Measurements from ENCODE around the gene CTNS.
A peak's percentile ranks its signal among the peaks of the same experiment; 100 is the strongest.

CTNS gene

DNA sequence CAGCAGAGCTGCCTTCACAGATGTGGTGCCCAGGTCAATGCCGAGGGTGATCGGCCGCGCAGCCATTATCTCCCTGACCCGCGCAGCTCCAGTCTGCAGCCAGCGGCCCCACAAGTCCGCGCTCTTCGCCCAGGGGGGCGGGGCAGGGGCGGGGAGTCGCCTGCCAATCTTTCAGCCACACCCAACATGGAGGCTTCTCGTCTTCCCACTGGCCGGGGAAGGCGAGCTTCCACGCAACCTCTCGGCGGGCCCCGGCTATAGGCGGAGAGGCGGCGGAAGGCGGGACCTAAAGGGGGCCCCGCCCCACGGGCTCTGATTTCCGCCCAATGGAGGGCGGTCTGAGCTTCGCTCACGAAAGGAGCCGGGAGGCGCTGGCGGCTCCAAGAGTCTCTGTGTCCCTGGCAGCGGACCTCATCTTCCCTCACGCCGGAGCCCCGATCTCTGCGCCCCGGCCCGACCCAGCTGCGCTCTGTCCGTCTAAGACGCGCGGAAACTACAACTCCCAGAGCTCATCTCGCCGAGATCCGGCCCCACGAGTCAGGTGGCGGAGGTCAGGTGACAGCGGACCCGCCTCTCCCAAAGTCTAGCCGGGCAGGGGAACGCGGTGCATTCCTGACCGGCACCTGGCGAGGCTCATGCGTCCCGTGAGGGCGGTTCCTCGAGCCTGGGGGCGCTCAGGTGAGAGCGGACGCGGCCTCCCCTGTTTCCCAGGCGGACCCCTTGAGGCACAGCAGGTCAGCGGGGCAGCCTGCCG lies at the start of gene CTNS, which contains the start of gene SHPK:
Gene CTNS (plus strand): TSS at position 607 of the 754 bp plus-strand sequence. CDS start 3,447 bp downstream, outside the sequence.
Gene SHPK (minus strand): TSS at position 97 of the 754 bp plus-strand sequence. CDS start 31 bp downstream, at position 66.
- peak; percentile 85 for DNase-seq (ENCODE audit: low read depth)
- peak within 1 kb of the TSS; percentile 94 for H3K4me3 ChIP-seq (ENCODE audit: low read depth, low read length)
- TF ChIP-seq, protein P1, sequence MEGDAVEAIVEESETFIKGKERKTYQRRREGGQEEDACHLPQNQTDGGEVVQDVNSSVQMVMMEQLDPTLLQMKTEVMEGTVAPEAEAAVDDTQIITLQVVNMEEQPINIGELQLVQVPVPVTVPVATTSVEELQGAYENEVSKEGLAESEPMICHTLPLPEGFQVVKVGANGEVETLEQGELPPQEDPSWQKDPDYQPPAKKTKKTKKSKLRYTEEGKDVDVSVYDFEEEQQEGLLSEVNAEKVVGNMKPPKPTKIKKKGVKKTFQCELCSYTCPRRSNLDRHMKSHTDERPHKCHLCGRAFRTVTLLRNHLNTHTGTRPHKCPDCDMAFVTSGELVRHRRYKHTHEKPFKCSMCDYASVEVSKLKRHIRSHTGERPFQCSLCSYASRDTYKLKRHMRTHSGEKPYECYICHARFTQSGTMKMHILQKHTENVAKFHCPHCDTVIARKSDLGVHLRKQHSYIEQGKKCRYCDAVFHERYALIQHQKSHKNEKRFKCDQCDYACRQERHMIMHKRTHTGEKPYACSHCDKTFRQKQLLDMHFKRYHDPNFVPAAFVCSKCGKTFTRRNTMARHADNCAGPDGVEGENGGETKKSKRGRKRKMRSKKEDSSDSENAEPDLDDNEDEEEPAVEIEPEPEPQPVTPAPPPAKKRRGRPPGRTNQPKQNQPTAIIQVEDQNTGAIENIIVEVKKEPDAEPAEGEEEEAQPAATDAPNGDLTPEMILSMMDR (IDR thresholded peaks at IDR 0.05; ENCODE audit: control insufficient read depth, extremely low read depth, insufficient read depth): no peak

DNA sequence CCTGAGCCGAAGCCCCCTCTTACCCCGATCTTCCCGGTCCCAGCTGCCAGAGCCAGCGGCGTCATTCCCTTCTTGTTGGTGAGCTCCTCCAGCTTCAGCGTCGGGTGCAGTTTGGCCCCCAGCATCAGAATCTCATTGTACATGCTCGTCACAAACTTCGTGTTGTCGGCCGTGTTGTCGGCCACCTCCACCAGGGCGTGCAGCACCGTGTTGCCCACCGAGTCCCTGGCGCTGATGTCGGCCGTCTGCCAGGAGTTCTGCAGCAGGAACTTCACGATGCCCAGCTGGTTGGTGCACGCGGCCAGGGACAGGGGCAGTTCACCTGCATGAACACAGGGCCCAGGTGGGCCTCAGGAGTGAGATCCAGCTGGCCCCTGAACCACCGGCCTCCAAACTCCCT lies 46.8 kb upstream of the CTNS start:
- DNase-seq (ENCODE audit: low read depth): no peak
- H3K4me3 ChIP-seq (ENCODE audit: low read depth, low read length): no peak overlapping the region
- TF ChIP-seq, protein P1 (IDR thresholded peaks at IDR 0.05; ENCODE audit: control insufficient read depth, extremely low read depth, insufficient read depth): no peak

GRCh38 chr17:3590231-3590630 lies 46.3 kb upstream of the CTNS start:
- H3K4me3 ChIP-seq (ENCODE audit: low read depth, low read length): no peak overlapping the region
- TF ChIP-seq, protein P1 (IDR thresholded peaks at IDR 0.05; ENCODE audit: control insufficient read depth, extremely low read depth, insufficient read depth): no peak
- DNase-seq (ENCODE audit: low read depth): no peak

DNA sequence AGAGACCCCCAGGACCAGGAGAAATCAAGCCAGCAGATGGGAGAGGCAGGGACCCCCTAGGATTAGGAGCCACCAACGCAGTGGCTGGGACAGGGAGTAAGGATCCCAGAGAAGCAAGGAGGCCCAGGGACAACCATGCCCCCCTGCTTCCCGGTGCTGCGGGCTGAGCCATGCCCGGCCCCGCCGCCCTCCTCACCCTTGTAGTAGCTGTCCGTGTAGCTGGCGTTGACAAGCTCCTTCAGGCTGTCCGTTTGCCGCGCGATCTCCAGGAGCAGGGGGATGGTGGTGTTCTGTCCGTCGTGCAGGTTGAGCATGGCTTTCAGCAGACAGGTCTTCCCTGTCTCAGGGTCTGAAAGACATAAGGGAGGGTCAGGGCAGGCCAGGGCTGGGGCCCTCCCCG lies 45.8 kb upstream of the CTNS start:
- no peak for DNase-seq (ENCODE audit: low read depth)
- TF ChIP-seq, protein P1 (IDR thresholded peaks at IDR 0.05; ENCODE audit: control insufficient read depth, extremely low read depth, insufficient read depth): no peak
- H3K4me3 ChIP-seq (ENCODE audit: low read depth, low read length): no peak overlapping the region

DNA sequence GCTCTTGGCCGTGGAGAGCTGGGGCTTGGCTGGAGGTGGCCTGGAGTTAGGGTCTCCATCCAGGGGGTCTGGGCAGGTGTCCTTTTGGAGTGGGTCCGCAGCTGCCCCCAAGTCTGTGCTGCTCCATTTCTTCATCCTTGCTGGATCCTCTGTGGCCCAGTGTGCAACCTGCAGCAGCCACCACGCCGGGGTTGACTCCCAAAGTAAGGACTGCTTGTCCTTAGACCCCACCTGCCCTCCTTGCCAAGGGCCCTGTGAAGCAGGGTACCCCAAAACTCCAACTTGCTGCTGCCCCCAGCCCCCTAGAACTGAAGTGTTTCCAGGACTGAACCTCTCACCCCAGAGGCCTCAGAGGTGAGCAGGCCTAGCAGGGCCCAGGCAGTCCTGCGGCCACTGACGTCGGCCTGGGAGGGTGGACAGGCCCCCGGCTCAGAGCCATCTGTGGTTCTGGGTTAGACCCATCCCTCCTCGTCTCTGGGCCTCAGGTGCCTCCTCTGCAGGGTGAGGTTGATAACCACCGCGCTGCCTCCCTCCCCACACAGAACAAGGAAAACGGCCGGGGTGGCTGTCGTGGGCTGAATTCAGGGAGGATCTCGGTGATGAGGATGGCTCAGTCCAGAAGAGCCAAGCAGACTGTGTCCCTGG lies 44.2 kb upstream of the CTNS start:
- DNase-seq (ENCODE audit: low read depth): no peak
- no peak overlapping the region for H3K4me3 ChIP-seq (ENCODE audit: low read depth, low read length)

GRCh38 chr17:3593384-3593783 lies 43.2 kb upstream of the CTNS start:
- TF ChIP-seq, protein P1 (IDR thresholded peaks at IDR 0.05; ENCODE audit: control insufficient read depth, extremely low read depth, insufficient read depth): no peak
- no peak overlapping the region for H3K4me3 ChIP-seq (ENCODE audit: low read depth, low read length)
- DNase-seq (ENCODE audit: low read depth): no peak

More for the DNA sequence above, 44.2 kb upstream of the CTNS start:
- TF ChIP-seq, protein P1 (IDR thresholded peaks at IDR 0.05; ENCODE audit: control insufficient read depth, extremely low read depth, insufficient read depth): no peak

Measured in LNCaP clone FGC (cell line).